ENCODE results near the gene RIMBP3C.
"Not testable (repeated sequence)": the region's sequence is repeated elsewhere in the genome, so short reads cannot be mapped to it uniquely, and the experiment has no call there.

GRCh38 chr22:21514117-21514516 lies 37.1 kb downstream of the RIMBP3C start:
- not testable (repeated sequence) for TF ChIP-seq CTCF, POLR2A (IDR thresholded peaks at IDR 0.05)
